SHP77 (cell line): ENCODE results near the gene TLR5.

Experiments used
- DNase-seq, 2 experiments: peaks; one replicate each; lab custom pipeline; 2025; lab: John Stamatoyannopoulos, UW

The TLR5 gene

DNA sequence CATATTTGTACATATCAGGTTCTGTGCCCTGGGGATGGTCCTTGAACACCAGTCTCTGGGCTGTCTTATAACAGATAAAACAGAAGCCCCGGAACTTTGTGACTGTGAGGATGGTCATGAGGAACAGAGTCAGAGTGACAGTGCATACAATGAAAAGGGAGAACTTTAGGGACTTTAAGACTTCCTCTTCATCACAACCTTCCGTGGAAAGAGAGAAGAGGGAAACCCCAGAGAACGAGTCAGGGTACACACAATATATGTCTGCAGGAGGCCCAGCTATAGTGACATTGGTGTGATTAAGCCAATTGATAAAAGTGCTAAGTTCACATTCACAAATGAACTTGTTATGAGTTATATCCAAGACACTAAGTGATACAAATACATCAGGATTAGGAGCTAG is 32.1 kb downstream of the TLR5 start:
- DNase-seq, result no peak

DNA sequence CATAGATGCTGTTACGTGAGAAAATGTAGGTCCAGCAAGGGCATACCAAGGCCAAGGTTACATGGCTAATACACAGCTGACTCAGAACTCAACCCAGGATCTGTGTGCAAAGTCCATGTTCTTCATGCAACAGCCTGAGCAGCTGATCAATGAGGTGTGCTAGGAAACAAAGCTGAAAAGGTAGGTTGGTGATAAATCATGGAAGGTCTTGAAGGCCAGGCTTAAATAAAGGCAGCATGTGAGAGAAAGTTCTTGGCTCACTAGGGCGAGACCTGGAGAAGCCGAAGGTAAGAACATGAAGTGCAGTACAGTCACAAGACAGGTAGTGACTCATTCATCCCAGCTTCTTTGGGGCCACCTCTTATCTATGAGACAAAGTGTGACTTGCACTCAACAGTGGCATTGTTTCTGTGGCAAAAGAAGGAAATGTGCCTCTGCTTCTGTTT is 33.4 kb downstream of the TLR5 start:
- DNase-seq, result no peak

DNA sequence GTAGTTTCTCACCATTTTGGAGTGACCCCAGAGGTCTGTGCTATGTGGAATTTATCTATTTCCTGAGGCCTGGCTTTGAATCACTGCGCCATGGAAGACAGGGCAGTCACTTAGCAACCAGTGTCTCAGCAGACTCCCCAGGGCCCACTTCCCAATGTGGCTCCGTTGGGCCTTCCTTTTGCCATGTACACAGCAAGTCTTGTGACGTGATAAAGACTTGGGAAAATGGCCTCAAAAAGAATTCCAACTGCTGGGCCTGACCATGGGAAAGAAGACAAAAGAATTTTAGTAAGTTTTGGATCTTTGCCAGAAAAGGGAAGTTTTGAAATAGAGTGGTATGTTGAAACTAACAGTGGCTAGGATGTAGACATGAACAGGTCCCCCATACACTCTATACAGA is 36.2 kb downstream of the TLR5 start:
- no peak for DNase-seq

DNA sequence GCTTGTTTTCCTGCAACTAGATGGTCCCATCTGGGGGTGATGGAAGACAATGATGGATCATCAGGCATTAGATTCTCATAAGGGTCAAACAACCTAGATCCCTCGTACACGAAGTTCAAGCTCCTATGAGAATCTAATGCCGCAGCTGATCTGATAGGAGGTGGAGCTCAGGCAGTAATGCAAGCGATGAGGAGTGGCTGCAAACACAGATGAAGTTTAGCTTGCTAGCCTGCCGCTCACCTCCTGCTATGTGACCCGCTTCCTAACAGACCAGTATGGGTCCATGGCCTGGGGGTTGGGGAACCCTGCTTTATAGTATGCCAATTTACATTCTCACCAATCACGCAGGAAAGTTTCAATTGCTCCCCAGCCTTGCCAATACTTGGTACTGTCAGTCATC is 37.5 kb downstream of the TLR5 start:
- no peak for DNase-seq

DNA sequence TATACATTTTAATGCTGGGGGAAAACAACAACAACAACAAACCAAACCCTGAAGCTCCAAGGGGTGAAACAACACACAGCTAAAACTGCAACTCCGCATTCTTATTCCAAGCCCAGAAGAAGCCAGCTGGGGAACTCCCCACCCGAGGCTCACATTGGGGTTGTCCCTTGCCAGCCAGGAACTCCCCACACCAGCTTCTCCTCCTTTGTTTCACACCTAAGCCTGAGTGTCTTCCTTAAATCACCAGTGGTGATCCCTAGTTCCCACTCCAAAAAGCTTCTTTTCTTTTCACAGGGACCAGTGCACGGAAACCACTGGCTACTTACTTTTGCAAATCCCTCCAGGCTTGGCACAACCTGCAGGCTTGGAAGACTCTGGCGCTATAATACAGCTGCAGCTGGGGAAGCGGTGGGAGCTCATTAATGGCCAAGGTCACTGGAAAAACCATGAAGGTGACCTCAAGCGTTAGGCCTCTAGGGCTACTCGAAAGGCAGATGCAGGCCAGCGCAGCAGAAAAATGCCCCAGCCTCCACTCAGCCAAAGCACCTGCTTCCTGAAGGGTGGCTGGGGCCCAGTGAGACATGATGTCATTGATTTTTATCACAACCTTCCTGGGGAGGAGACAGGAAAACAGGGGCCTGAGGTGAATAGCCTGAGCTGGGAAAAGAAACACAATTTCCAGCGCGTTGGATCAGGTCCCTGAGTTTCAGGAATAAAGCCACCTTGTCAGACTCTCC is 40.1 kb downstream of the TLR5 start:
- DNase-seq, result peak; percentile 97 to 98

DNA sequence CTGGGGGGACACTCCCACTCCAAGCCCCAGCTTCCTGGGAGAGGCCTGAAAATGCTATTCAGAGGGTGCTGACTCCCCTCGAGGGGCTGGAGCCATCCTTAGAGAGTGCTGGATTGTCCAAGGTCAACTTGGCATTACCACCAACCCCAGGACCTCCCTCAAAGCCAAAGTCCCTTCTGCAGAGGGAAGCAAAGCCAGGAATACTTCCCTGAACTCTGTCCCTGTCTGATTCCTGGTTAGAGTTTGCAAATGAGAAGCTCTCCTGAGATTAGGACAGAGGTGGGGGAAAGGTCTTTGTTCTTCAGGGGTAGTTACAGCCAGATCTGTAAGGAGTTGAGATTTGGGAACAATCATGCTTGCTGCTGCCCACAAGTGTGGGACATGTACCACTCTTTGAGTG is 45.3 kb downstream of the TLR5 start:
- DNase-seq, result no peak

DNA sequence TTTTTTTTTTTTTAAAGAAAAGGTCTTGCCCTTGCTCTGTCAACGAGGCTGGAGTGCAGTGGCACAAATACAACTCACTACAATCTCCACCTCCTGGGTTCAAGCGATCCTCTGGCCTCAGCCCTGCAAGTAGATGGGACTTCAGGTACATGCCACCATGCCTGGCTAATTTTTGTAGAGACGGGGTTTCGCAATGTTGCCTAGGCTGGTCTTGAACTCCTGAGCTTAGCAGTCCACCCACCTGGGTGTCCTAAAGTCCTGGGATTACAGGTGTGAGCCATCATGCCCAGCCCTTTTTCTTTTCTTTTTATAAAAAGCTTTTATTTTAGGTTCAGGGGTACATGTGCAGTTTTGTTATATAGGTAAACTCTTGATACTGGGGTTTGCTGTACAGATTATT is 47.2 kb downstream of the TLR5 start:
- DNase-seq, result no peak

DNA sequence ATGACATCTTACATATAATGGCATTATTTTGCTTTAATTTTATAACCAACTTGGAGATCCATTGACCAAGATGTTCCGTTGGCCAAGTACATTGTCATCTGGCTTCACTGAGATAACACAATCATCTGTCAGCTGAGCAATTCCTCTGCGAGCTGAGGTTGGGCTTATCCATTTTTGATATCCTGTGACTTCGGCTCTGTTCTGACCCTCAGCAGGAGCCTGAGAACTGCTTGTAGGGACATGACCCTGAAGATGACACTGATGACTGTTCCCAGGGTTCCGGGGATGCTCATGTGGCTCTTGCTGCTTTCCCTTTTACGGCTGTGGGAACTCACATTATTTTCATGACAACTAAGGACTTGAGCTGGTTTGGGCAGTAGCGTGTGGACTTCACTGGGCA is 51.2 kb downstream of the TLR5 start:
- DNase-seq, result no peak

DNA sequence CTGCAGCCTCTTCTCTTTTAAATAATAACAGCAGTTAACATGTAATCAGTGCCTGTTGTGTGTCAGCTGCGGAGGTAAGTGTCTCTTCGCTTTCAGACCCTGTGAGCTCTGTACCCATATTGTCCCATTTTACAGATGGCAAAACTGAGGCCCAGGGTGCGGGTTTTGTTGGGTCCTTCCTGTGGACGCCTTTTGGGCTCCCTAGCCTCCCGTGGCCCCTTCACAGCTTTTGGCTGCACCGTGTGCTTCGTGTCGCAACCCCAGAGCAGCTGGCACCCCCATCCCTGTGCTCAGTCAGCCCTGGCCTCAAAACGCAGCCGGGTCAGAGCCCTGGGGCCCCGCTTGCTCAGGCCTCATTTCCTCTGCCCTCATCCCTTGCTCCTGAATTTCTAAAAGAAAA is 53.8 kb downstream of the TLR5 start:
- DNase-seq, result no peak

DNA sequence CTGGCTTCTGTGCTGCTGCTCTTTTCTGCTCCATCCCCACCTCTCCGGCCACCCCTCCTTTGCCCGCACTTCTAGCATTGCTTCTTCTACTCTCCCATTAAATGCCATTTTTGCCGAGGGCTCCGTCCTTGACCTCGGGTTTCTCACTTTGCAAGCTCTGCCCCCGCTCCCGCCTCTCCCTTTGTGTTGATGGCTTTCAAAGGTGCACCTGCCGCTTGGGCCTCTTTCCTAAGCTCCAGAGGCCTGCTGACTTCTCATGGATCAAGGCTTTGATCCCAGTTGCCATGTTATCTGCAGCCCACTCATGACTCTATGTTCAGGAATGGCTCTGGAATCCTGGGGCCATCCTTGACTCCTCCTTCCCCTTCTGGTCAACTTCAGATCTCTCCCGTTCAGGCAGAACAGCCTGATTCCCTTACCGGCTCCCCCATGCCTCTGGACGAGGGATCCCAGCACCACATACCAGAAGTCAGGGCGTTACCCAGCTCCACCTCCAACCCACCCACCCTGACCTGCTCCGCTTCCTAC is 54.3 kb downstream of the TLR5 start:
- DNase-seq, result no peak

DNA sequence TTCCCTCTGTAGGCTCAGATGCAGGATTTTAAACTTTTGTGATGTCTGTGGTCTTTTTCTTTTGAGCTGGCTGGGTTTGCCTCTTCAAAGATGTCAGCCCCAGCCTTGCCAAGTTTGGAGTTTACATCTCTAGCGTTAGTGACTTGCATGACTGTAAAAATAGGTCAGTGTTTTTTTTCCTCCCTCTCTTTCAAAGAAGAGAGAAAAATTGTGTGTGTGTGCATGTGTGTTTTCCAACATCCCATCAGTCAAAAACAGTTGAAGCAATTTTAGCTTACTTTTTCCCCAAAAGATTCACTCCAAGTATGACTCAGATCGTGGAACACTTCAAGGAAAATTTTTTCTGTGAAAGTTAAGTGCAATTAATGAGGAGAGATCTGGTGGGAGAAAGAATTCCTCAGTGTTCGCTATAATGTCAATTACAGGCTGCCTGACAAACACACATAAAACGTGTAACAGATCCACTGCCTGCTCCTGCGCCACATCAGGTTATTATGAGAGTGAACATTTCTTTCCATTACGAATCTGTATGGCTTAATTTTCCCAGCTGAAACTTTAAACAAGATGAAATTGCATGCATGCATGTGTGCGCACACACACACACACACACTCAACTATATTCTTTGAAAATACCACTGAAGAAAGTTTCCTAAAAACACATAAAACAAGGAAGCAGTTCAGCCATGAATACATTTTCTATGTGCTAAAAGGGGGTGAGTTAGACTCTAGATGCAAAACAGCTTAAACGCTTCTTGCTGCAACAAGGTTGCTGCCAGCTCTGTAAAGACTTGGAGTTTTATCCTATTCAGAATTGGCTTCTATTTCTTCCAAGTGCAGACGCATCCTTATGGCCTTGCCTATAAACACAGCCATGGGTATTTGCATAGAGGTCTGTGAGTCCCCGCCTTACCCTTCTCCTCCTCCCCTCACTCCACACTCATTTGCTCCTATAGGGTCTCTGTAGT is 55.5 kb downstream of the TLR5 start:
- no peak for DNase-seq

DNA sequence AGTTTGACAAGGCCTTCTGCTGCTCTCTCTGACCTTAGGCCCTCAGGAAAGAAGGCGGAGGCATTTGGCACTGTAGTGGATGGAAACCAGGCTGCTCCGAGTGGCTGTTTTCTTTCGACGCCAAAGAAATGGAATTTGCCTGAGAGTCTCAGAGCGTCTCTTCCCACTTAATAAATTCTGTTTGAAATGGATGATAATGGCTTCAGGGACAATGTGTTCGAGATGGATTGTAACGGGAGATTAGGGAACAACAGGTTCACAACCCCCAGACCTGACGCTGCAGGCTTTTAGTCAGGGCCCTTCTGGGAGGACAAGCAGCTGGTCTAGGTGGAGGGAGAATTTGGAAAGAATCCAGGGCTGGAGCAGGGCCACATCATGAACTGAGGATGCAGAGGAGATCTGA is 58.6 kb downstream of the TLR5 start:
- no peak for DNase-seq

DNA sequence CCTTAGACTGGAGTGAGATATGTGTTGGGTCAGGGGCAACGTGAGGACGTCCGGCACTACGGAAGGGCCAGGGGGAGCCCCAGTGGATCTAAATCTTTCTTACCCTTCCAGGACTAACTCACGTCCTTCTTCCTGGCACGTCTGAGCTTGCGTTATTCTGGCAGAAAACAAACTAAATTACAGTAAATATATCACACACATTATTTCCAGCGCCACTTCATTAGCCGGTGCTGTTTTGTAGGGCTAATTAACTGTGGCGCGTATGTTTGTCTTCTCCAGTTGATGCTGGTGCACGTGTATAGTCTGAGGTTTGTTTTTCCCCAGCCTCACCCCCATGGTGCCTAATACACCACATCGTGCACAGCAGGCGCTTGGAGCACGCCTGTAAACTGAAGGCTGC is 59.2 kb downstream of the TLR5 start:
- DNase-seq, result no peak

DNA sequence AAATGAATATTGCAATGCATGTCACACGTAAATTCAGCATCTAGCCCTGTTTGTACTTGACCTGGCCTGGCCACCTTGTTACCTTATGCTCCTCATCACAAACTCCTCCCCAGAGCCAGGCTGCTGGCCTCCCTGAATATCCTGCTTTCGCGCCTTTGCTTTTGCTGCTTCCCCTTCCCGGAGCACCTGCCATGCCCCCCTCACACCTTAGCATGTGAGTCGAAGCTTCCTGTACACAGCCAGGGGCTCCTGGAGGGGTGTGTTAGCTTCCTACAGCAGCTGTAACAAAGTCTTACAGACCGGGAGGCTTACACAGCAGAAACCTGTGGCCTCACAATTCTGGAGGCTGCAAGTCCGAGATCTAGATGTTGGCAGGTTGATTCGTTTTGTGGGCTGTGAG is 60.1 kb downstream of the TLR5 start:
- no peak for DNase-seq

DNA sequence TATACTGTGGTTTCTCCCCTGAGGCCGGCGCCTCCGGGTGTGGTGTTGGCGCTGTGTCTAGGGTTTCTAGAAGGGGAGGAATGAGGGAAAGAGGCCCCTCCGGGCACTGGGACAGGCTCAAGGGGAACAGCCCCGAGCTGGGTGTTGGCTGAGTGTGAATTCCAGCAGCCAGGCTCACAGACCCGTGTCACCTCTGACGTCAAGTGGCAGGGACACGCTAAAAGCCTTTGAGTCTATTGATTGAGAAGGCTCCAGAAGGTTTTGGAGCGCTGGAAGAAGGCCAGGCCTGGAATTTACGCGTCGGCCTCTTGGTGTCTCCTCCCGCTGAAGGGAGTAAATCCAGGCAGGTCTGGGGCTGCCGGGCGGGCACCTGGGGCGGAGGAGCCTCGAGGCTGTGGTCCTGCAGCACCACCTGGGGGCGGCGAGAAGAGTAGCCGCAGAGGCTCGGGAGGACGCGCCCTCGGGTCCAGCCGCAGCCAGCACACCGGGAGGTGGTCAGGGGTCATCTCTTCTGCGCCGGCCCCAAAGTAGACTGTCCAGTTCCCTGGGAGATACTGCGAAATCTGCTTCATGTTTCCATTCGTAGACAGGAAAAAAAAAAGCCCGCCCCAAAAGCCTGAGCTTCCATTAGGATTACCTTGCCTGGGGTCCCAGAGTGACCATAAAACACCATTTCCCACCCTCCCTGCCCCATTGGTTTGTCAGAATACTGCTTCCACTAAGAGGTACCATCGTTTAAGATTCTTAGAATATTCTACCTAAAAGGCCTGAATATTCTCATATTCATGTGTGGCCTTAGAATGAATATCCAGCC is 61.7 kb downstream of the TLR5 start:
- DNase-seq, result peak; percentile 95 to 96

DNA sequence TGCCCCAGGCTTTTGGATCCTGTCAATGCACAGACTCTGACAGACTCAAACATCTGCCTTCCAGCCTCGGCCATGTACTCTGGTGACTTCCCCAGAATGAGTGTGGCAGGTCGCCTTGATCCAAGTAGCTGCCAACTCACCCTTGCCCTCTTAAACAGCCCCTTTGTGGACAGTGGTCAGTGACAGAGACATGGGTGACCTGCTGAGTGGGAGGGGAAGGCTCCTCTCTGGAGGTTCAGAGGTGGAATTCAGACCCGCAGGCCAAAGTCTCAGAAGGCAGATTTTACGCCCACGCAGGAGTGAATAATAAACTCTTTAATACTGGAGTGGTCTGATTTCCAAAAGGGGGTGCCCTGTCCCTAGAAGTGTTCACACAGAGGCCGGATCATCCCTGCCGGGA is 63.5 kb downstream of the TLR5 start:
- DNase-seq, result no peak

DNA sequence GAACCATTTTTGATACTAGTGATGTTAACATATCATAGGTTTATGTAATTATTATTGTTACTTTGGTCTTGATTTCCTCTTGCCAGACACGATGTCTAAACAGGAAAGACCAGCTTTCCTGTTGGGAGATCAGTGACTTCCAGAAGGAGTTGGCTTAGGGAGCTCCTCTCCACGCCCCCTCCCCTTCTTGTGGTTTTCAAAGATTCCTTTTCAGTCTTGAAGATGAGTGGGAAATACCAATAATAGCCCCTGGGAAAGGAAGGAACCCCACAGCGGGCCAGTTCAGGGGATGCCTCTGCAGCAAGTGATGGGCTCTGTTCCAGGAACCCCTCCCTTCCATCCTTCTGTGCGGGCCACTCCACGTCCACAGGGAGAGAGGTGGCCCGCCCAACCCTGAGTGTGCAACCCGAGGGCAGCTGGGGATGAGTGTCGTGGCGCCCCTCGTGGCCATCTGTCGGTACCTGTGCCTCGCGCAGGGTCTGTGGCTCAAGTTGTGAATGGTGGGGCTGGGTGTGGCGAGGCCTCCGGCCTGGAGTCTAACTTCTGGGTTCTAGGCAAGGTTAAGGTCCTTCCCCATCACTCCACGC is 65.7 kb downstream of the TLR5 start:
- no peak for DNase-seq

DNA sequence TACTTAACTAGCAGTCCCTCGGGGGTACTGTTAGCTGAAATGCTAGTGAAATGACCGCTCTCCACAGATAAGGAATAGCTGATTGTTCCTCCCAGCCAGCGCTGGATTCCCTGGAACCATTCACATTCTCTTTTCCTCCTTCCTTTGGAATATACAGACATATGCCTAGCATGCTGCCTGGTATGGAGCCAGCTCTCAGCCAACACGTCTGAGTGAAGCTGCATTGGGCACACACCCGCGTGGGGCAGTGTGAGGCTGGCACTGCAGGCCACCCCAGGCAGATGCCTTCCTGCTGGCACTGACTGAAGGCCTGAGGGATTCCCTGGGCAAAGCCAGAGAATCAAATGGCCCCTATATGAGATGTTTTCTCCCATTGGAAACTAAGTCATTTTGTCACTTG is 66.7 kb downstream of the TLR5 start:
- no peak for DNase-seq

DNA sequence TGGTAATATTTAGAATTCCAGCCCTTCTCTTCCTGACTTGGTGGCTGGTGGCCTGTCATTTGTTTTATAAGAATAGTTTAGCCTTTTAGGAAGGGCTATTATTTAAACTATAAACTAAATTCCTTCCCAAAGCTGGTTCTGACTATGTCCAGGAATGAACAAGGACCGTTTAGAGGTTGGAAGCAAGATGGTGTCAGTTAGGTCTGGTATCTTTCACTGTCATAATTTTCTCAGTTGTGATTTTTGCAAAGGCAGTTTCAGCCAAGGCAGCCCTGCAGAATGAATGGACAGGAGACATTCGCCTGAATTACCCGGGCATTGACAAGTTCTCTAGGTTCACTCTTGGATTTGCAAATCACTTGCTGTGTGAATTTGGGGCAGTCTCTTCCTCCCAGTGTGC is 67.2 kb downstream of the TLR5 start:
- no peak for DNase-seq

DNA sequence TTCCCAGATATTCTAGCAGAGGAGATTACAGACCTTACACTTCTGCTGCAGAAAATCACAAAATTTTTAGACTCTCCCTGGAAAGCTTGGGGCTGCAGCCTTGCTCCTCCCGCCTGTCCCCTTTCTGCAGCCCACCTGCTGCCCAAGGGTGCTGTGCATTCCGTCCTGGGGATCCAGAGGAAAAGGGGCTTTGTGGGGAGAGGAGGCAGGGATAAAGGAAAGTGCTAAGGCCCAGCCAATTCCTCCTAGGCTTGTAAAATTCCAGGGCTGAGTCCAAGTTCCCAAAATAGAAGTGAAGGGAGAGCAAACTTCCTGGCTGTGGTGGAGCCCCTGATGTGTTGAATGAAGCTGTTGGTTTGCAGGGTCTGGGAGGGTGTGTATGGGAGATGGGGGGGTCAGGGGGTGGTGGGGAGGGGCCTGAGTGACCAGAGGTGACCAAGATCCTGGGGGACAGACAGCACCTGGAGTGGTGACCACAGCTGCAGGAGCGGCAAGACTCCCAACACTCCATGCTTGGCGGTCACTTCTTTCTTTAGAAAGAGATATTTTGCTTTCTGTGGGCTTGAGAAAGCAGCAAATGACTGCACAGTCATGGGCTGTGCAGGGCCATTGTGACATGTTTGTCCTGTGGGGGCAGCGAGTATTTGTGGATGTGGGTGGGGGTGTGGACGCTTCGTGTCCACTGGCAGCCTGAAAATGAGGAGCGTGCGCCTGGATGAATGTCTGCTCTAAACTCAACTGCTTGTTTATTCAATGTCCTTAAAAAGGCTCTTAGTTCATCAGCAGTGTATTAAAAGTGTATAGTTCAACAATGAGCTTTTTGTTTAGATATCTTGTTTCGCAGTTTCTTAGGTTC is 68.4 kb downstream of the TLR5 start:
- DNase-seq, result no peak
